ENCODE results near the gene ZFP91. TPM values are rescaled to one million over a fixed set of nuclear protein-coding genes. Genes with fewer than 3 reads are reported as not detected.

ZFP91 gene
- total and polyA plus RNA-seq, 2 experiments from 2014 or later: 10.2 to 30.0 TPM

DNA sequence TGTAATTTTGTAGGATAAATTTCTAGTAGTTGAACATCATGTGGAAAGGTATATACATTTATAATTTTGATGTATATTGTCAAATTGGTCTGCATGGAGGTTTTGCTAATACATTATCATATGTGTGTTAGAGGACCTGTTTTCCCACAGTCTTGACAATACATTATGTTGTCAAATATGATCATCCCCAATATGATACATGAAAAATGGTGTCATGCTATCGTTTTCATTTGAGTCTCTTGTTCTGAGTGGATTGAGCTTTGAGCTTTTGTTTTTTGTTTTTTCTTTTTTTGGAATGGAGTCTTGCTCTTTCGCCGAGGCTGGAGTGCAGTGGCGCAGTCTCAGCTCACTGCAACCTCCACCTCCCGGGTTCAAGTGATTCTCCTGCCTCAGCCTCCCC, 29.5 kb downstream of the ZFP91 start:
- H3F3A ChIP-seq (replicated peaks; ENCODE audit: low read depth): no peaks in the 10 kb centered on the region
- Mint-ChIP-seq H3K27ac (no peak overlapping the region), H3K4me3 (no peak overlapping the region), H3K36me3 (ENCODE audit: low read depth) (peaks cover 36% of the 10 kb centered on the region), H3K9me3 (no peaks in the 10 kb centered on the region), H3K27me3 (ENCODE audit: insufficient read depth, low read depth, poor library complexity) (no peaks in the 10 kb centered on the region), H3K4me1 (peaks cover 11% of the 10 kb centered on the region)
- H3K4me1 ChIP-seq (ENCODE audit: insufficient read depth): no peaks in the 10 kb centered on the region
- no peak for ATAC-seq
- peaks cover 24% of the 10 kb centered on the region for H3K36me3 ChIP-seq (ENCODE audit: insufficient read depth)
- TF ChIP-seq, protein P1, sequence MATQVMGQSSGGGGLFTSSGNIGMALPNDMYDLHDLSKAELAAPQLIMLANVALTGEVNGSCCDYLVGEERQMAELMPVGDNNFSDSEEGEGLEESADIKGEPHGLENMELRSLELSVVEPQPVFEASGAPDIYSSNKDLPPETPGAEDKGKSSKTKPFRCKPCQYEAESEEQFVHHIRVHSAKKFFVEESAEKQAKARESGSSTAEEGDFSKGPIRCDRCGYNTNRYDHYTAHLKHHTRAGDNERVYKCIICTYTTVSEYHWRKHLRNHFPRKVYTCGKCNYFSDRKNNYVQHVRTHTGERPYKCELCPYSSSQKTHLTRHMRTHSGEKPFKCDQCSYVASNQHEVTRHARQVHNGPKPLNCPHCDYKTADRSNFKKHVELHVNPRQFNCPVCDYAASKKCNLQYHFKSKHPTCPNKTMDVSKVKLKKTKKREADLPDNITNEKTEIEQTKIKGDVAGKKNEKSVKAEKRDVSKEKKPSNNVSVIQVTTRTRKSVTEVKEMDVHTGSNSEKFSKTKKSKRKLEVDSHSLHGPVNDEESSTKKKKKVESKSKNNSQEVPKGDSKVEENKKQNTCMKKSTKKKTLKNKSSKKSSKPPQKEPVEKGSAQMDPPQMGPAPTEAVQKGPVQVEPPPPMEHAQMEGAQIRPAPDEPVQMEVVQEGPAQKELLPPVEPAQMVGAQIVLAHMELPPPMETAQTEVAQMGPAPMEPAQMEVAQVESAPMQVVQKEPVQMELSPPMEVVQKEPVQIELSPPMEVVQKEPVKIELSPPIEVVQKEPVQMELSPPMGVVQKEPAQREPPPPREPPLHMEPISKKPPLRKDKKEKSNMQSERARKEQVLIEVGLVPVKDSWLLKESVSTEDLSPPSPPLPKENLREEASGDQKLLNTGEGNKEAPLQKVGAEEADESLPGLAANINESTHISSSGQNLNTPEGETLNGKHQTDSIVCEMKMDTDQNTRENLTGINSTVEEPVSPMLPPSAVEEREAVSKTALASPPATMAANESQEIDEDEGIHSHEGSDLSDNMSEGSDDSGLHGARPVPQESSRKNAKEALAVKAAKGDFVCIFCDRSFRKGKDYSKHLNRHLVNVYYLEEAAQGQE (IDR thresholded peaks at IDR 0.05; ENCODE audit: unreplicated experiment): no peak
- TF ChIP-seq STAT1 (IDR thresholded peaks at IDR 0.05; ENCODE audit: unreplicated experiment): no peak
- TF ChIP-seq JUNB (IDR thresholded peaks at IDR 0.05; ENCODE audit: unreplicated experiment): no peak
- TF ChIP-seq NANOG (IDR thresholded peaks at IDR 0.05; ENCODE audit: borderline replicate concordance): no peak
- no peak for TF ChIP-seq EZH2 (IDR thresholded peaks at IDR 0.05; ENCODE audit: low read depth, unreplicated experiment)
- no peak for TF ChIP-seq EZH2phosphoT487 (IDR thresholded peaks at IDR 0.05; ENCODE audit: unreplicated experiment)
- no peak for TF ChIP-seq ZNF331 (CRISPR knock-in tag; IDR thresholded peaks at IDR 0.05; ENCODE audit: low read depth)
- TF ChIP-seq POLR2AphosphoS5 (IDR thresholded peaks at IDR 0.05; ENCODE audit: low read depth): no peak
- TF ChIP-seq, protein P2, sequence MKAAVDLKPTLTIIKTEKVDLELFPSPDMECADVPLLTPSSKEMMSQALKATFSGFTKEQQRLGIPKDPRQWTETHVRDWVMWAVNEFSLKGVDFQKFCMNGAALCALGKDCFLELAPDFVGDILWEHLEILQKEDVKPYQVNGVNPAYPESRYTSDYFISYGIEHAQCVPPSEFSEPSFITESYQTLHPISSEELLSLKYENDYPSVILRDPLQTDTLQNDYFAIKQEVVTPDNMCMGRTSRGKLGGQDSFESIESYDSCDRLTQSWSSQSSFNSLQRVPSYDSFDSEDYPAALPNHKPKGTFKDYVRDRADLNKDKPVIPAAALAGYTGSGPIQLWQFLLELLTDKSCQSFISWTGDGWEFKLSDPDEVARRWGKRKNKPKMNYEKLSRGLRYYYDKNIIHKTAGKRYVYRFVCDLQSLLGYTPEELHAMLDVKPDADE (IDR thresholded peaks at IDR 0.05): no peak
- TF ChIP-seq, protein P3, sequence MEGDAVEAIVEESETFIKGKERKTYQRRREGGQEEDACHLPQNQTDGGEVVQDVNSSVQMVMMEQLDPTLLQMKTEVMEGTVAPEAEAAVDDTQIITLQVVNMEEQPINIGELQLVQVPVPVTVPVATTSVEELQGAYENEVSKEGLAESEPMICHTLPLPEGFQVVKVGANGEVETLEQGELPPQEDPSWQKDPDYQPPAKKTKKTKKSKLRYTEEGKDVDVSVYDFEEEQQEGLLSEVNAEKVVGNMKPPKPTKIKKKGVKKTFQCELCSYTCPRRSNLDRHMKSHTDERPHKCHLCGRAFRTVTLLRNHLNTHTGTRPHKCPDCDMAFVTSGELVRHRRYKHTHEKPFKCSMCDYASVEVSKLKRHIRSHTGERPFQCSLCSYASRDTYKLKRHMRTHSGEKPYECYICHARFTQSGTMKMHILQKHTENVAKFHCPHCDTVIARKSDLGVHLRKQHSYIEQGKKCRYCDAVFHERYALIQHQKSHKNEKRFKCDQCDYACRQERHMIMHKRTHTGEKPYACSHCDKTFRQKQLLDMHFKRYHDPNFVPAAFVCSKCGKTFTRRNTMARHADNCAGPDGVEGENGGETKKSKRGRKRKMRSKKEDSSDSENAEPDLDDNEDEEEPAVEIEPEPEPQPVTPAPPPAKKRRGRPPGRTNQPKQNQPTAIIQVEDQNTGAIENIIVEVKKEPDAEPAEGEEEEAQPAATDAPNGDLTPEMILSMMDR (conservative IDR thresholded peaks at IDR 0.05; ENCODE audit: low read depth in 2 of 2): no peak
- TF ChIP-seq, protein P4, sequence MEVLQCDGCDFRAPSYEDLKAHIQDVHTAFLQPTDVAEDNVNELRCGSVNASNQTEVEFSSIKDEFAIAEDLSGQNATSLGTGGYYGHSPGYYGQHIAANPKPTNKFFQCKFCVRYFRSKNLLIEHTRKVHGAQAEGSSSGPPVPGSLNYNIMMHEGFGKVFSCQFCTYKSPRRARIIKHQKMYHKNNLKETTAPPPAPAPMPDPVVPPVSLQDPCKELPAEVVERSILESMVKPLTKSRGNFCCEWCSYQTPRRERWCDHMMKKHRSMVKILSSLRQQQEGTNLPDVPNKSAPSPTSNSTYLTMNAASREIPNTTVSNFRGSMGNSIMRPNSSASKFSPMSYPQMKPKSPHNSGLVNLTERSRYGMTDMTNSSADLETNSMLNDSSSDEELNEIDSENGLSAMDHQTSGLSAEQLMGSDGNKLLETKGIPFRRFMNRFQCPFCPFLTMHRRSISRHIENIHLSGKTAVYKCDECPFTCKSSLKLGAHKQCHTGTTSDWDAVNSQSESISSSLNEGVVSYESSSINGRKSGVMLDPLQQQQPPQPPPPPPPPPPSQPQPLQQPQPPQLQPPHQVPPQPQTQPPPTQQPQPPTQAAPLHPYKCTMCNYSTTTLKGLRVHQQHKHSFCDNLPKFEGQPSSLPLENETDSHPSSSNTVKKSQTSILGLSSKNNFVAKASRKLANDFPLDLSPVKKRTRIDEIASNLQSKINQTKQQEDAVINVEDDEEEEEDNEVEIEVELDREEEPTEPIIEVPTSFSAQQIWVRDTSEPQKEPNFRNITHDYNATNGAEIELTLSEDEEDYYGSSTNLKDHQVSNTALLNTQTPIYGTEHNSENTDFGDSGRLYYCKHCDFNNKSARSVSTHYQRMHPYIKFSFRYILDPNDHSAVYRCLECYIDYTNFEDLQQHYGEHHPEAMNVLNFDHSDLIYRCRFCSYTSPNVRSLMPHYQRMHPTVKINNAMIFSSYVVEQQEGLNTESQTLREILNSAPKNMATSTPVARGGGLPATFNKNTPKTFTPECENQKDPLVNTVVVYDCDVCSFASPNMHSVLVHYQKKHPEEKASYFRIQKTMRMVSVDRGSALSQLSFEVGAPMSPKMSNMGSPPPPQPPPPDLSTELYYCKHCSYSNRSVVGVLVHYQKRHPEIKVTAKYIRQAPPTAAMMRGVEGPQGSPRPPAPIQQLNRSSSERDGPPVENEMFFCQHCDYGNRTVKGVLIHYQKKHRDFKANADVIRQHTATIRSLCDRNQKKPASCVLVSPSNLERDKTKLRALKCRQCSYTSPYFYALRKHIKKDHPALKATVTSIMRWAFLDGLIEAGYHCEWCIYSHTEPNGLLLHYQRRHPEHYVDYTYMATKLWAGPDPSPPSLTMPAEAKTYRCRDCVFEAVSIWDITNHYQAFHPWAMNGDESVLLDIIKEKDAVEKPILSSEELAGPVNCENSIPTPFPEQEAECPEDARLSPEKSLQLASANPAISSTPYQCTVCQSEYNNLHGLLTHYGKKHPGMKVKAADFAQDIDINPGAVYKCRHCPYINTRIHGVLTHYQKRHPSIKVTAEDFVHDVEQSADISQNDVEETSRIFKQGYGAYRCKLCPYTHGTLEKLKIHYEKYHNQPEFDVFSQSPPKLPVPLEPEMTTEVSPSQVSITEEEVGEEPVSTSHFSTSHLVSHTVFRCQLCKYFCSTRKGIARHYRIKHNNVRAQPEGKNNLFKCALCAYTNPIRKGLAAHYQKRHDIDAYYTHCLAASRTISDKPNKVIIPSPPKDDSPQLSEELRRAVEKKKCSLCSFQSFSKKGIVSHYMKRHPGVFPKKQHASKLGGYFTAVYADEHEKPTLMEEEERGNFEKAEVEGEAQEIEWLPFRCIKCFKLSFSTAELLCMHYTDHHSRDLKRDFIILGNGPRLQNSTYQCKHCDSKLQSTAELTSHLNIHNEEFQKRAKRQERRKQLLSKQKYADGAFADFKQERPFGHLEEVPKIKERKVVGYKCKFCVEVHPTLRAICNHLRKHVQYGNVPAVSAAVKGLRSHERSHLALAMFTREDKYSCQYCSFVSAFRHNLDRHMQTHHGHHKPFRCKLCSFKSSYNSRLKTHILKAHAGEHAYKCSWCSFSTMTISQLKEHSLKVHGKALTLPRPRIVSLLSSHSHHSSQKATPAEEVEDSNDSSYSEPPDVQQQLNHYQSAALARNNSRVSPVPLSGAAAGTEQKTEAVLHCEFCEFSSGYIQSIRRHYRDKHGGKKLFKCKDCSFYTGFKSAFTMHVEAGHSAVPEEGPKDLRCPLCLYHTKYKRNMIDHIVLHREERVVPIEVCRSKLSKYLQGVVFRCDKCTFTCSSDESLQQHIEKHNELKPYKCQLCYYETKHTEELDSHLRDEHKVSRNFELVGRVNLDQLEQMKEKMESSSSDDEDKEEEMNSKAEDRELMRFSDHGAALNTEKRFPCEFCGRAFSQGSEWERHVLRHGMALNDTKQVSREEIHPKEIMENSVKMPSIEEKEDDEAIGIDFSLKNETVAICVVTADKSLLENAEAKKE (CRISPR knock-in tag; IDR thresholded peaks at IDR 0.05): no peak
- no peak for TF ChIP-seq CREB1 (CRISPR knock-in tag; IDR thresholded peaks at IDR 0.05; ENCODE audit: low read depth)
- TF ChIP-seq ZNF114 (CRISPR knock-in tag; IDR thresholded peaks at IDR 0.05): no peak
- DNase-seq (ENCODE audit: low spot score): no peak
- H3K4me3 ChIP-seq: no peak overlapping the region
- H3K79me2 ChIP-seq (replicated peaks; ENCODE audit: insufficient read depth): peaks cover 68% of the 10 kb centered on the region
- no peak overlapping the region for H3K27ac ChIP-seq (ENCODE audit: low read depth)
- no peaks in the 10 kb centered on the region for H3K9me2 ChIP-seq (ENCODE audit: insufficient read depth)
- no peaks in the 10 kb centered on the region for H3K27me3 ChIP-seq (ENCODE audit: insufficient read depth)
- no peak overlapping the region for H2AFZ ChIP-seq
- H4K20me1 ChIP-seq (replicated peaks; ENCODE audit: insufficient read depth): peaks cover 25% of the 10 kb centered on the region
- H3K4me2 ChIP-seq: no peak overlapping the region
